Measurements from ENCODE around the gene CTSW.

The CTSW gene

GRCh38 chr11:65858681-65859087 is 21.0 kb upstream of the CTSW start:
- peak overlapping the region; percentile 90 for H3K27ac Mint-ChIP-seq (ENCODE audit: low read depth)
- H3K4me3 Mint-ChIP-seq, result peak overlapping the region; percentile 88
- peaks cover 67% of the 10 kb centered on the region for H3K4me1 Mint-ChIP-seq
- ATAC-seq (replicated peaks; ENCODE audit: extremely low read depth, poor library complexity, severe bottlenecking), result no peak
- H3K36me3 Mint-ChIP-seq (ENCODE audit: insufficient read depth), result peaks cover 62% of the 10 kb centered on the region
- H3K9me3 Mint-ChIP-seq, result no peaks in the 10 kb centered on the region
- H3K27me3 Mint-ChIP-seq, result no peaks in the 10 kb centered on the region
- no peak for DNase-seq (ENCODE audit: low spot score in 2 of 2)

GRCh38 chr11:65859095-65859811 is 20.4 kb upstream of the CTSW start:
- Mint-ChIP-seq H3K4me1 (peaks cover 62% of the 10 kb centered on the region), H3K27me3 (no peaks in the 10 kb centered on the region)

GRCh38 chr11:65859812-65860277 is 19.8 kb upstream of the CTSW start:
- DNase-seq (ENCODE audit: low spot score in 2 of 2), result peak in 1 of 2 donors; percentile 40
- peak overlapping the region; percentile 82 for H3K27ac Mint-ChIP-seq (ENCODE audit: low read depth)
- no peaks in the 10 kb centered on the region for H3K9me3 Mint-ChIP-seq
- H3K4me3 Mint-ChIP-seq, result peak overlapping the region; percentile 88
- no peak for ATAC-seq (replicated peaks; ENCODE audit: extremely low read depth, poor library complexity, severe bottlenecking)
- H3K36me3 Mint-ChIP-seq (ENCODE audit: insufficient read depth), result peaks cover 54% of the 10 kb centered on the region
- H3K4me1 Mint-ChIP-seq, result peaks cover 56% of the 10 kb centered on the region
- H3K27me3 Mint-ChIP-seq, result no peaks in the 10 kb centered on the region

More at GRCh38 chr11:65859095-65859811, 20.4 kb upstream of the CTSW start:
- DNase-seq (ENCODE audit: low spot score in 2 of 2), result peak; percentile 90 to 92
- ATAC-seq (replicated peaks; ENCODE audit: extremely low read depth, poor library complexity, severe bottlenecking), result peak; percentile 63
- peak overlapping the region; percentile 90 for H3K27ac Mint-ChIP-seq (ENCODE audit: low read depth)
- H3K9me3 Mint-ChIP-seq, result no peaks in the 10 kb centered on the region
- peak overlapping the region; percentile 88 for H3K4me3 Mint-ChIP-seq
- H3K36me3 Mint-ChIP-seq (ENCODE audit: insufficient read depth), result peaks cover 56% of the 10 kb centered on the region

GRCh38 chr11:65860278-65861164 is 19.1 kb upstream of the CTSW start, which contains the start of gene MUS81:
TSS of gene MUS81 (plus strand) at chr11:65860433. CDS start at chr11:65860754, 321 bp downstream.
- Mint-ChIP-seq H3K4me1 (peaks cover 53% of the 10 kb centered on the region), H3K36me3 (ENCODE audit: insufficient read depth) (peaks cover 52% of the 10 kb centered on the region), H3K9me3 (no peaks in the 10 kb centered on the region), H3K27ac (ENCODE audit: low read depth) (peak within 1 kb of the TSS; percentile 90), H3K4me3 (peak within 1 kb of the TSS; percentile 88), H3K27me3 (no peaks in the 10 kb centered on the region)
- peak; percentile 95 to 97 for DNase-seq (ENCODE audit: low spot score in 2 of 2)
- peak; percentile 59 for ATAC-seq (replicated peaks; ENCODE audit: extremely low read depth, poor library complexity, severe bottlenecking)

GRCh38 chr11:65861165-65861505 is 18.5 kb upstream of the CTSW start:
- H3K27ac Mint-ChIP-seq (ENCODE audit: low read depth), result peak overlapping the region; percentile 82
- no peaks in the 10 kb centered on the region for H3K27me3 Mint-ChIP-seq
- peak overlapping the region; percentile 88 for H3K4me3 Mint-ChIP-seq
- peaks cover 51% of the 10 kb centered on the region for H3K4me1 Mint-ChIP-seq
- H3K36me3 Mint-ChIP-seq (ENCODE audit: insufficient read depth), result peaks cover 49% of the 10 kb centered on the region
- H3K9me3 Mint-ChIP-seq, result no peaks in the 10 kb centered on the region
- no peak for ATAC-seq (replicated peaks; ENCODE audit: extremely low read depth, poor library complexity, severe bottlenecking)
- no peak for DNase-seq (ENCODE audit: low spot score in 2 of 2)

- no peak overlapping the region for H3K27ac Mint-ChIP-seq (ENCODE audit: low read depth)
- DNase-seq (ENCODE audit: low spot score in 2 of 2) (no peak), ATAC-seq (replicated peaks; ENCODE audit: extremely low read depth, poor library complexity, severe bottlenecking) (no peak)
- peaks cover 46% of the 10 kb centered on the region for H3K4me1 Mint-ChIP-seq
- no peaks in the 10 kb centered on the region for H3K27me3 Mint-ChIP-seq
- peak overlapping the region; percentile 88 for H3K4me3 Mint-ChIP-seq
- no peaks in the 10 kb centered on the region for H3K9me3 Mint-ChIP-seq
- peaks cover 46% of the 10 kb centered on the region for H3K36me3 Mint-ChIP-seq (ENCODE audit: insufficient read depth)
Observed at GRCh38 chr11:65861533-65862183, 18.0 kb upstream of the CTSW start.

- Mint-ChIP-seq H3K27me3 (no peaks in the 10 kb centered on the region), H3K36me3 (ENCODE audit: insufficient read depth) (peaks cover 45% of the 10 kb centered on the region), H3K4me1 (peaks cover 49% of the 10 kb centered on the region), H3K27ac (ENCODE audit: low read depth) (no peak overlapping the region), H3K9me3 (no peaks in the 10 kb centered on the region), H3K4me3 (peak overlapping the region; percentile 18)
- DNase-seq (ENCODE audit: low spot score in 2 of 2) (no peak), ATAC-seq (replicated peaks; ENCODE audit: extremely low read depth, poor library complexity, severe bottlenecking) (no peak)
Observed at GRCh38 chr11:65862191-65862735, 17.4 kb upstream of the CTSW start.

- H3K9me3 Mint-ChIP-seq, result no peaks in the 10 kb centered on the region
- DNase-seq (ENCODE audit: low spot score in 2 of 2) (no peak), ATAC-seq (replicated peaks; ENCODE audit: extremely low read depth, poor library complexity, severe bottlenecking) (no peak)
- H3K27ac Mint-ChIP-seq (ENCODE audit: low read depth), result no peak overlapping the region
- H3K36me3 Mint-ChIP-seq (ENCODE audit: insufficient read depth), result peaks cover 40% of the 10 kb centered on the region
- peaks cover 49% of the 10 kb centered on the region for H3K4me1 Mint-ChIP-seq
- no peaks in the 10 kb centered on the region for H3K27me3 Mint-ChIP-seq
- H3K4me3 Mint-ChIP-seq, result peak overlapping the region; percentile 18
Observed at GRCh38 chr11:65862941-65863888, 16.4 kb upstream of the CTSW start.

- Mint-ChIP-seq H3K4me3 (no peak overlapping the region), H3K27ac (ENCODE audit: low read depth) (peak overlapping the region; percentile 61), H3K4me1 (peaks cover 41% of the 10 kb centered on the region), H3K27me3 (no peaks in the 10 kb centered on the region), H3K36me3 (ENCODE audit: insufficient read depth) (peaks cover 36% of the 10 kb centered on the region), H3K9me3 (no peaks in the 10 kb centered on the region)
- no peak for DNase-seq (ENCODE audit: low spot score in 2 of 2)
- no peak for ATAC-seq (replicated peaks; ENCODE audit: extremely low read depth, poor library complexity, severe bottlenecking)
Observed at GRCh38 chr11:65863889-65864705, 15.5 kb upstream of the CTSW start.

- ATAC-seq (replicated peaks; ENCODE audit: extremely low read depth, poor library complexity, severe bottlenecking) (no peak), DNase-seq (ENCODE audit: low spot score in 2 of 2) (no peak)
- Mint-ChIP-seq H3K36me3 (ENCODE audit: insufficient read depth) (peaks cover 34% of the 10 kb centered on the region), H3K4me1 (peaks cover 40% of the 10 kb centered on the region), H3K4me3 (no peak overlapping the region), H3K27me3 (no peaks in the 10 kb centered on the region), H3K27ac (ENCODE audit: low read depth) (no peak overlapping the region), H3K9me3 (no peaks in the 10 kb centered on the region)
Observed at GRCh38 chr11:65864706-65865471, 14.7 kb upstream of the CTSW start.
